ENCODE results near the gene IFRD2.
A peak's percentile ranks its signal among the peaks of the same experiment; 100 is the strongest.
"Not testable (repeated sequence)": the region's sequence is repeated elsewhere in the genome, so short reads cannot be mapped to it uniquely, and the experiment has no call there.

The IFRD2 gene

DNA sequence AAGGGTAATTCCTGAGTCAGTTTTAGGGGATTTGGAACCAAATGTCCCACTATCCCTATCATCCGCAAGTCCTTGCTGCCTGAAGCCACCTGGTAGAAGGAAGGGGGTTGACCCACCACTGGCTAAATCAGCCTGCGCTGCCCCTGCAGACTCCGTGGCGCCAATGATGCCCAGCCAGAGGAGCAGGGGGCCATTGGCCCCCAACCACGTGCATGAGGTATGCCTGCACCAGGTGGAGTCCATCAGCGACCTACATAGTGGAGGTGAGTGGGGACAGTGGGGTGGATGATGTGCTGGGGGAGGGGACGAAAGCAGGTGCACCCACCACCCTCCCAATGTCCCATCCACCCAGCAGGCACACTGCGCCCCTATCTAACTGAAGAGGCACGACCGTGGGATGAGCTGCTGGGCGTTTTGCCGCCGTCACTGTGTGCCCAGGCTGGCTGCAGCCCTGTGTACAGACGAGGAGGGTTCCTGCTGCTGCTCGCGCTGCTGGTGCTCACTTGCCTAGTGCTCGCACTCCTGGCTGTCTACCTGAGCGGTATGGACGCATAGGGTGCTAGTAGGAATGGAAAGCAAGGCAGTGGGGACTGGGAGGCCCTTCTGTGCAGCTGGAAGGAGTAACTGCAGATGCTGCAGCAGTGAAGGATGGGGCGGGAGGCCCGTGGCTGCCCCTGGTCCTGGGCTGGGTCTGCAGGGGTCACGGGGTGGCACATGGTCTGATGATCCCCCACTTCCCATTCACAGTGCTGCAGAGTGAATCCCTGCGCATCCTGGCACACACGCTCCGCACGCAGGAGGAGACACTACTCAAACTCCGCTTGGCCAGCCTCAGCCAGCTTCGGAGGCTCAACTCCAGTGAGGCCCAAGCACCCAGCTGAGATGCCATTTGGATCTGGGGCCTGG is 5.7 kb downstream of the IFRD2 start:
- DNase-seq = no peak

DNA sequence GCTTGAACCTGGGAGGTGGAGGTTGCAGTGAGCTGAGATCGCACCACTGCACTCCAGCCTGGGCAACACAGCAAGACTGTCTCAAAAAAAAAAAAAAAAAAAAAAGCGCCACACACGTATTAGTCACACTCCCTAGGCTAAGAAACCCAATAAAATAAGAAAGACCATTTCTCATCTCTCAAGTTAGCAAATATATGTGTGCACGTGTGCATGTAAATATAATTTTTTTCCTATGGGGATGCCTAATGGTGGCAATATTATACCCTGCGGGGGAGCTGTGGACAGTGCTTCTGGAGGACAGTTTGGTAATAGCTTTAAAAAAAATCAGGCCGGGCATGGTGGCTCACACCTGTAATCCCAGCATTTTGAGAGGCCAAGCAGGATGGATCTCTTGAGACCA is 8.1 kb downstream of the IFRD2 start:
- DNase-seq = not testable (repeated sequence)

DNA sequence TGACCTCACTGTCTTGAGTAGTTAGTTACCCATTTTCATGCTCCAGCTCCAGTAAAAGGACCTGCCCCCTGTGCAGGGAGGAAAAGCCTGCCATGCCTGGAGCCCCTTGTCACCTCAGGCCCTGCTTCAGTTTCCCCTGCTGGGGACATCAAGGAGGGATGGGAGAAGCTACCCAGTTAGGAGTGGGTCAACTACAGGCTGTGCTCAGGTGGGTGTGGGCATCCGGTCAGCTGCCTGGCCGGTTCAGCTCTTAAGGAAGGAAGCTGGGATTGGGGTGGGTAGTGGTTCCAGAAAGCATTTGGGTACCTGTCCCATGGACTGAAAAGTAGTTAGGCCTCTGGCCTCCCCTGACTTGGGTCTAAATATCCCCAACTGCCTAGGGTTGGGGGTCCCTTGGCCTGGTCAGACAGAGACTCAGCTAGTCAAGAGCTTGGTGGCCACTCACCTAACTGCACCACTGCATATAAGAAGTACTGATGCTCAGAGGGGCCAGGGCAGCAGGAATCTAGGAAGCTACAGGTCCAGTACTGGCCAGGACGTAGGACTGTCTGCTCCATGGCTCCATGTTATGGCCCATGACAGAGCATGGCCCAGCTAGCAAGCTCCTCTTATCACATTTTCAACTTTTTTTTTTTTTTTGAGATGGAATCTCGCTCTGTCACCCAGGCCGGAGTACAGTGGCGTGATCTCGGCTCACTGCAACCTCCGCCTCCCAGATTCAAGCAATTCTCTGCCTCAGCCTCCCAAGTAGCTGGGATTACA is 12.8 kb downstream of the IFRD2 start:
- DNase-seq = no peak

DNA sequence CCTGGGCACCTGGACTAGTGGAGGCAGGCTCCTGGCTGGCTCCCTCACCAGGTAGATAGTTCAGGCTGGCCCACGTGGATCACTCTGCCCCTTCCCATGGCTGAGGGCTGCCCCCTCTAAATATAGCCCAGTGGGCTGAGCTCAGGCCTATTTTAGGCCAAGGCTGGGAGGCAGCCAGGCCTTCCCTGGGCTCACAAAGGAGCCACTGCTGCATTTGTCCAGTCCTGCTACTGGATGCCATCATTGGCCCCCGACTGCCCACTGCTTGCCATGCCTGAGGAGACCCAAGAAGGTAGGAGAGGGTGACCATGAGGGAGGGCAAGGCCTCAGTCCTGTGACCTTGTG is 13.4 kb downstream of the IFRD2 start, which contains the start of gene LSMEM2:
Gene LSMEM2 (plus strand): TSS at position 208 of the 345 bp plus-strand sequence. CDS start 27 bp downstream, at position 235.
- peak in 15 of 58 donors; percentile 16 to 71 (median 52) for DNase-seq

DNA sequence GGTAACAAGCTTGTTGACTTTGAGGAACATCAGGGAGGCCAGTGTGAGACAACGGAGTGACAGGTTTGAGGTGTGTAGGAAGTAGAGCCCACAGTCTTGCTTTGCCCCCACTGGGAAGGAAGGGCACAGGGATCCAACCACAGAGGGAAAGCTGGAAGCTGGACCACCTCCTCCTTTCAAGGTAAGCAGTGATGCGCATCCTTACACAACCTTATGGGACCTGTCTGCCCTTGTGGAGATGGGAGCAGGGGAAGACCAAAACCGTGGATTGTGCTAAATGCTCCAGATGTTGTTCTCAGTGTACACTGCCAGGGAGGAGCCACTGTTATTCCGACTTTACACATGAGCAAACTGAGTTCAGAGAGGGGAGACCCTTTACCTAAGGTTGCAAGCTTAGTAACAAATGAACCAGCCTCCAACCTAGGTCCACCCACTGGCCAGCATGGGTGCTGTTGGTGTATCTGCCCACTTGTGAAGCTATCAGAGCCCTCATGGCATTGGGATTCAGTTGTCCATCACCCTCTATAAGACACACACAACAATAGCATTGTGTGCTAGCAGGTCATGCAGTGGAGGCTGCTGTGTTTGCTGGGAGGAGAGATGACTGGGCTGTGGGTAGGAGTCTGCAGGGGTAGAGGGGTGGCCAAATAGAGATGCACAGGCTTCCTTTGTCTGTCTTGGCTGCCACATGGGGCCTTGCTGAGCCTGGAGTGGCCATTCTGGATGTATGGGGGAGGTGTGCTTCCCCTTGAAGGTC is 13.9 kb downstream of the IFRD2 start:
- DNase-seq = peak in 18 of 58 donors; percentile 31 to 71 (median 54)

DNA sequence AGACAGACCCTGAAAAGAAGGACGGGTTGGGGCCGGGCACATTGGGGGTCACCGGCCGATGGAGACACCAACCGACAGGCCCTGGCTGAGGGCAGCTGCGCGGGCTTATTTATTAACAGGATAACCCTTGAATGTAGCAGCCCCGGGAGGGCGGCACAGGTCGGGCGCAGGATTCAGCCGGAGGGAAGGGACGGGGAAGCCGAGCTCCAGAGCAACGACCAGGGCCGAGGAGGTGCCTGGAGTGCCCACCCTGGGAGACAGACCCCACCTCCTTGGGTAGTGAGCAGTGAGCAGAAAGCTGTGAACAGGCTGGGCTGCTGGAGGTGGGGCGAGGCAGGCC is 15.5 kb downstream of the IFRD2 start:
- no peak for DNase-seq

DNA sequence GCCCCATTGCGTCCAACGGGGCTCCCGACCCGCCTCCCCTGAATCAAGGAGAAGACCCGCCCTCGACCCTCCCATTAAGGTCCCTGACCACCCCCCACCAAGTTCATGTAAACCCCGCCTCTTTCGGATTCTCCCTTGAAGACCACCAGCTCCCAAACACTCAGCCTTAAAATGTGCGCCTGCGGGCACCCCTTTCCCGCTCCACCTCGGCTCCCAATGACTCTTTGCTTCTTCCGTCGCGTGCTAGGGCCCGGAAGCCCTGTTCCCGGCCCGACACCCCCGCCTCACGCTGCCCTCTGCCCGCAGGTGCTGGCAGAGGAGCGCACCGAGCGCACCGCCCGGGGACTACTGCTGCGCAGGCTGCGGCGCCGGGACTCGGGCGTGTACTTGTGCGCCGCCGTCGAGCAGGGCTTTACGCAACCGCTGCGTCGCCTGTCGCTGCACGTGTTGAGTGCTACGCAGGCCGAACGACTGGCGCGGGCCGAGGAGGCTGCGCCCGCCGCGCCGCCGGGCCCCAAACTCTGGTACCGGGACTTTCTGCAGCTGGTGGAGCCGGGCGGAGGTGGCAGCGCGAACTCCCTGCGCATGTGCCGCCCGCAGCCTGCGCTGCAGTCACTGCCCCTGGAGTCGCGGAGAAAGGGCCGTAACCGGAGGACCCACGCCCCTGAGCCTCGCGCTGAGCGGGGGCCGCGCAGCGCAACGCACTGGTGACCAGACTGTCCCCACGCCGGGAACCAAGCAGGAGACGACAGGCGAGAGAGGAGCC is 16.1 kb downstream of the IFRD2 start:
- no peak for DNase-seq

DNA sequence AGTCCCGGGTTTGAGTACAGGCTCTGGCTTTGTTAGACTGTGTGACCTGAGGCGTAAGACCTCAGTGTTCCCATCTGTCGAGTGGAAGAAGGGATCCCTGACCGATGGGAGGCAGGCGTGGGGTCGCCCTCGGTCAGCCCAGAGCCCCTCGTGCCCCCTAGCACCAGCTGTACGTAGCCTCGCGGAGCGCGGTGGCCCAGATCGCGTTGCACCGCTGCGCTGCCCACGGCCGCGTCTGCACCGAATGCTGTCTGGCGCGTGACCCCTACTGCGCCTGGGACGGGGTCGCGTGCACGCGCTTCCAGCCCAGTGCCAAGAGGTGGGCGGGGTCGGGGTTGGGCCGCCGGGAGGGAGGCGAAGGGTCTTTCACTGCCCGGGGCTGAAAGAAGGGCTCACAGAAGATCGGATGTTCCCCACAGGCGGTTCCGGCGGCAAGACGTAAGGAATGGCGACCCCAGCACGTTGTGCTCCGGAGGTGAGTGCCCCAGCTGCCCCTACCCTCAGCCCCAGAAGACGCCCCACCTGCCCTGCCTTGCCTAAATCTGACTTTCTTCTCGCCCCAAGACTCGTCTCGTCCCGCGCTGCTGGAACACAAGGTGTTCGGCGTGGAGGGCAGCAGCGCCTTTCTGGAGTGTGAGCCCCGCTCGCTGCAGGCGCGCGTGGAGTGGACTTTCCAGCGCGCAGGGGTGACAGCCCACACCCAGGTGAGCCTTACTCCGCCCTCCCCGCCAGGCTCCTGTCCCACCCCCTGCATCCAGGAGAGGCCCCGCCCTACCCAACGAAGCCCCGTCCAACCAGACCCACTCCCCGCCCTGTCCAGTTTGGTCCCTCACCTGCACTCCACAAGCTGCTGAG is 16.9 kb downstream of the IFRD2 start:
- no peak for DNase-seq

DNA sequence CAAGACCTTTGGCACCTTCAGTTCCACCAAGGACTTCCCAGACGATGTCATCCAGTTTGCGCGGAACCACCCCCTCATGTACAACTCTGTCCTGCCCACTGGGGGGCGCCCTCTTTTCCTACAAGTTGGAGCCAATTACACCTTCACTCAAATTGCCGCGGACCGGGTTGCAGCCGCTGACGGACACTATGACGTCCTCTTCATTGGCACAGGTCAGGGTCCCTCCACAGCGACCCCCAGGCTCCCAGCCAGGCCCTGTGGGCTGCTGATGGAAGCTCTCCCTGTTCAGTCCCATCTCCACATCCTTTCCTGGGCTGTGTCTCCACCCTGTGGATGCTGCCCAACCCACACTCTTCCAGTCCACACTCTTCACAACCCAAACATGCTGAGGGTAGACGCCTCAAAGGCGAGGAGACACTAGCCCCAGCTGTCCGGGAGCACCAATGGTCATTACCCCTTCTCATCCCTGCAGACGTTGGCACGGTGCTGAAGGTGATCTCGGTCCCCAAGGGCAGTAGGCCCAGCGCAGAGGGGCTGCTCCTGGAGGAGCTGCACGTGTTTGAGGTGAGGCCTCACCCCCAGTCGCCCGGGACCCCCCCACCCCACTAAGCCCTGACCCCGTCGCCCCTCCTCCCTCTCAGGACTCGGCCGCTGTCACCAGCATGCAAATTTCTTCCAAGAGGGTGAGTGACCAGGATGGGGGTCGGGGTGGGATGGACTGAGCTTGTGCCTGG is 17.7 kb downstream of the IFRD2 start:
- peak in 27 of 58 donors; percentile 14 to 56 (median 28) for DNase-seq

DNA sequence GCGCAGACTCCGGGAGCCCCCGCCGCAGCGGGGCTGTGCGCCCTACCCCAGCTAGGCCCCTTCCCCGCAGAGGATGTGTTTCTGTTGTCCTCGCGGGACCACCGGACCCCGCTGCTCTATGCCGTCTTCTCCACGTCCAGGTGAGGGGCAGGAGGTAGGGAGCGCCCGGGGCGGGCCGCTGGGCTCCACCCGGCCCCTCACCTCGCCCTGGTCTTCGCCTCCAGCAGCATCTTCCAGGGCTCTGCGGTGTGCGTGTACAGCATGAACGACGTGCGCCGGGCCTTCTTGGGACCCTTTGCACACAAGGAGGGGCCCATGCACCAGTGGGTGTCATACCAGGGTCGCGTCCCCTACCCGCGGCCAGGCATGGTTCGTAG is 18.6 kb downstream of the IFRD2 start:
- no peak for DNase-seq

DNA sequence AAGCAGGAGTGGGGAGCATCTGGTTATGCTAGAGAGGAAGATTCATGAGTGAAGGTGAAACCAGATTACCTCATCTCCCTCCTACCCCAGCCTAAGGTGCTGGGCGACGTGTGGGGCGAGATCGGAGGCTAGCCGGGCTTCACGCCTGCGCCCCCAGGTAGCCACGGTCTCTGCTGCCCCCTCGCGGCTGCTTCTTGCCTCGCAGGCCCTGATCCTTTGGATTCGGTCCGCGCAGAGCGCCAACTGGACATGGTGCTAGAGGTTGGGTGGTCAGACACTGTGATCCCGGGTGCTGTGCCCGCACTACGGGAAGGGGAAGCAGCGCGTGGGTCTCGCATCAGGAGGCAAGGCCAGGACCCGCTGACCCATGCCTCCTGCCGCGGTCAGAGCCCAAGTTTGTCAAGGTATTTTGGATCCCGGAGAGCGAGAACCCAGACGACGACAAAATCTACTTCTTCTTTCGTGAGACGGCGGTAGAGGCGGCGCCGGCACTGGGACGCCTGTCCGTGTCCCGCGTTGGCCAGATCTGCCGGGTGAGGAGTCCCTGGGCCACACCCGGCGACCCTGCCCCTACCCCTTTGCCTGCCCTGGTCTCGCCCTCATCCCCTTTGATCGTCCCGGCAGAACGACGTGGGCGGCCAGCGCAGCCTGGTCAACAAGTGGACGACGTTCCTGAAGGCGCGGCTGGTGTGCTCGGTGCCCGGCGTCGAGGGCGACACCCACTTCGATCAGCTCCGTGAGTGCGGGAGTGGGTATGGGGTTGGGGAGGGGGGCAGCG is 19.1 kb downstream of the IFRD2 start:
- DNase-seq = peak in 57 of 58 donors; percentile 14 to 94 (median 79)

DNA sequence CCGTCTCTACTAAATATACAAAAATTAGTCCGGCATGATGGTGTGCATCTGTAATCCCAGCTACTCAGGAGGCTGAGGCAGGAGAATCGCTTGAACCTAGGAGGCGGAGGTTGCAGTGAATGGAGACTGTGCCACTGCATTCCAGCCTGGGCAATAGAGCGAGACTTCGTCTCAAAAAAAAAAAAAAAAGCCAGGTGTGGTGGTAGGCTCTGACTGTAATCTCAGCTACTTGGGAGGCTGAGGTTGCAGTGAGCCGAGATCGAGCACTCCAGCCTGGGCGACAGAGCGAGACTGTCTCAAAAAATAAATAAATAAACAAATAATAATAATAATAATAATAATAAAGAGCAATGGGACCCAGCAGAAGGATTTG is 19.7 kb downstream of the IFRD2 start:
- not testable (repeated sequence) for DNase-seq

DNA sequence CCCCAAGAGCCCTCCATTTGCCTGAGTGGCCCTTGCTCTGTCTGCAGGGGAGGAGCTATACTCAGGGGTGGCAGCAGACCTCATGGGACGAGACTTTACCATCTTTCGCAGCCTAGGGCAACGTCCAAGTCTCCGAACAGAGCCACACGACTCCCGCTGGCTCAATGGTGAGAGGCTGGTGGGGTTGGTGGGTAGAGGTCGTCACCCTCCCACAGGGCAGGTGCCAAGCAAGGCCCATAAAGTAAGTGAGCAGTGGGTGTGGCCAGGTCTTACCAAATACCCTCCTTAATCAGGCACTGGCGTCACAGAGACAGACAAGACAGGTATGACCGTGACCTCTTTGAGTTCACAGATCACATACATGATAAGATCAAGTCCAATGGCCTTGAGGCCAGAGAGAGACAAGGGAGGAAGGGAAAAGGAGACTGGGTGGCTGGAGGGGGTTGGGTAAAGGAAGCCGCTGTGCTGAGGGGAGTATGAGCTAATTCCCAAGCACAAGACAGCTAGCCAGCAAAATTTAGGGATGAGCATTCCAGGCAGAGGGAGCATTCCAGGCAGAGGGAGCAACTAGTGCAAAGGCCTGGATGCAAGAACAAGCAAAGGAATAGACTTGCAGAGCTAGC is 20.8 kb downstream of the IFRD2 start:
- no peak for DNase-seq

DNA sequence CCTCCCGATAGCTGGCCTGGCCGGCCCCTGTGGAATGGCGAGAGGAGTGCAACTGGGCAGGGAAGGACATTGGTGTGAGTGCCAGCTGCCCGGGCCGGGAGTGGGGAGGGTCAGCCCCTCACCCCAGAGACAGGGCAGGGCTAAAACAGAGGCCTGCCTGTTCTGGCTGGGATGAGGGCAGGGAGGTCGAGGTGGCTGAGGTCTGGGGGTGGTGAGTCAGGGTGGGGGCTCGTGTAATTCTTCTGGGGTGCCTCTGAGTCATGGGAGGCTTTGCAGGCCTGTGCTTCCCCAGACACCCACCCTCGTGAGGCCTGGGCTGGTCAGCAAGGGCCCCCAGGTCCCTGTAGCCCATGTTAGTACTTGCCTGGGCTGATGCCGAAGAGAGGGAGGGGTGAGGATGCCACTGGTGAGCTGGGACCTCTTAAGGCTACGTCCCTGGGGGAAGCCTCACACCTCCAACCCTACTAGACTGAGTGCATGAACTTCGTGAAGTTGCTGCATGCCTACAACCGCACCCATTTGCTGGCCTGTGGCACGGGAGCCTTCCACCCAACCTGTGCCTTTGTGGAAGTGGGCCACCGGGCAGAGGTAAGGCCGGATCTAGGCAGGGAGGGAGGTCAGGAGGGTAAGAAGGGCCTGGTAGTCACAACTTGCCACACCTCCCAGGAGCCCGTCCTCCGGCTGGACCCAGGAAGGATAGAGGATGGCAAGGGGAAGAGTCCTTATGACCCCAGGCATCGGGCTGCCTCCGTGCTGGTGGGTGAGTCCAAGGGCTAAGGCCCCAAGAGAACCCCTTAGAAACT is 21.6 kb downstream of the IFRD2 start:
- DNase-seq = peak in 10 of 58 donors; percentile 23 to 47 (median 35)

DNA sequence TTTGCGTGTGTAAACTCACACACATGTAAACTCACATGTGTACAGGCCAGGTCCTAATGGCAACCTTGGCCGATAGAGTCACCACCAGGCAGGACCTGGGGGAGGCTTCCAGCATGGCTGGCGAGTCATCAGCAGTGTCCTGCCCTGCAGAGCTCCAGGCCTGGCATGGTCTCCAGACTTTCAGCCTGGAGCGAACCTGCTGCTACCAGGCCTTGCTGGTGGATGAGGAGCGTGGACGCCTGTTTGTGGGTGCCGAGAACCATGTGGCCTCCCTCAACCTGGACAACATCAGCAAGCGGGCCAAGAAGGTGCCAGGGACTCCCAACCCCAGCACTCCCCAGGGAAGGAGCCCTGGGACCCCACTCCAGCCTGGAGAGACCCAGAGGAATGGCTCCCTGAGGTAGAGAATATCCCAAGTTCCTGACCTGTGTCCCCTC is 22.2 kb downstream of the IFRD2 start:
- DNase-seq = no peak

DNA sequence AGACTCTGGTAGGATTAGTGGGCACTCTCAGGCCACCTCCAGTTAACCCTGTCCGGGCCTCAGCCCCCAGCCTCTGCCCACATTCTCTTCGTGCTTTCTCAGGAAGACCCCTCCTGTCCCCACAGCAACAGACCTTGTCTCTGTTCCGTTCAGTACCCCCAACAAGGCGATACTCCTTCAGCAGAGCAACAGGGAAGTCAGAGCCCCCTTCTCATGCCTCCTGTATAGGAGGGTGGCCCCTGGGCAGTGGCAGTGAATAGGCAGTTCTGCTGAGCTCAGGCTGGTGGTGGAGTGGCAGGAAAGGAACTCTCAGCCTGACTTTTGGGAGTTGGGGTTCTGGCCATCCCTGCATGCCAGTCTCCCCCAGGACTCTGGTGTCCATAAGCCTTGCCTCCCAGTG is 22.8 kb downstream of the IFRD2 start:
- DNase-seq = no peak

Data from anterior cingulate cortex (tissue), 58 donors.